Right lobe of liver (tissue), 6 donors: ENCODE data around the gene GHR. TPM values are rescaled to one million over a fixed set of nuclear protein-coding genes. Genes with fewer than 3 reads are reported as not detected.

Source experiments
- ATAC-seq, 4 donors: fragments of 200-7000 bp; cut with Tn5 transposase; one replicate each; pipeline ENCODE4 v1.9.1; 2020; ENCODE audit warnings: mild to moderate bottlenecking in 4 of 4, moderate library complexity in 4 of 4
- DNase-seq, 3 donors: peaks; one replicate each; pipeline ENCODE4 v3.0.0-alpha.2; 2020
- H3K27ac ChIP-seq, 3 donors: fragments of 200-600 bp; one replicate each; pipeline ENCODE4 v1.8.0; 2022
- H3K27me3 ChIP-seq, 2 donors: fragments of 200-600 bp; one replicate each; pipeline ENCODE4 v1.8.0; 2022
- H3K36me3 ChIP-seq, 4 donors: fragments of 200-600 bp; sonication (generic) in 1 of 4; one replicate each; pipeline versions ENCODE4 v1.5.1 to v1.8.0; 2017 to 2022; ENCODE audit warnings: control low read depth in 1 of 4
- H3K4me1 ChIP-seq, 4 donors: fragments of 200-600 bp; sonication (generic) in 1 of 4; one replicate each; pipeline versions ENCODE4 v1.5.1 to v1.8.0; 2017 to 2022; ENCODE audit warnings: control low read depth in 1 of 4
- H3K4me3 ChIP-seq, 3 donors: fragments of 200-600 bp; one replicate each; pipeline ENCODE4 v1.8.0; 2022
- H3K9me3 ChIP-seq, 4 donors: fragments of 200-600 bp; sonication (generic) in 1 of 4; one replicate each; pipeline versions ENCODE4 v1.5.1 to v1.8.0; 2017 to 2022; ENCODE audit warnings: control low read depth in 1 of 4
- CTCF ChIP-seq, 4 donors: fragments of 200-600 bp in 3 of 4; fragments of 450-650 bp in 1 of 4; IDR thresholded peaks; one replicate each; pipeline versions ENCODE4 v1.5.1 to v1.8.0; 2016 to 2022; ENCODE audit warnings: antibody characterized with exemption in 4 of 4, mild to moderate bottlenecking in 2 of 4
- POLR2A ChIP-seq: fragments of 450-650 bp; IDR thresholded peaks from one replicate; pipeline ENCODE4 v1.6.1; 2017; ENCODE audit warnings: antibody characterized with exemption, mild to moderate bottlenecking
- WGBS: methylation state at CpG from one replicate; pipeline ENCODE4 v1.1.6; 2018; ENCODE audit warnings: low coverage, low lambda C conversion rate; ENCODE audit not compliant: insufficient coverage; ENCODE audit errors: missing lambda C conversion rate; 5-methylcytosine and 5-hydroxymethylcytosine counted together
- intact Hi-C, 2 donors: fragments of 100-400 bp; cut with DNase I; formaldehyde crosslinking; loops; one replicate each; pipeline versions ENCODE4 v1.11.2 to v1.14.1; 2022
- total RNA-seq, 6 experiments: library from RNA; depleted of rRNA in 2 of 6; stranded (reverse); fragments of >200 nt in 2 of 6; fragmentation: NEBNext Ultra II Directional in 3 of 6; extraction: Animal tissue kit (Norgen Biotek cat#: 25700) in 3 of 6; gene quantifications; one replicate each; pipeline versions ENCODE4 v1.1.0 to v1.2.4, GENCODE V29; 2016 to 2023
- donor health status: DM: no; HTN: yes; CAD: no.
- donor health status: DM: no; HTN: no; CAD: no.
- donor health status: DM: no; HTN: no; CAD: no.
- donor health status: DM: no; HTN: yes; CAD: no.
- donor health status: DM: no; HTN: yes; CAD: no.

Gene GHR
- total RNA-seq, 6 experiments from 2014 or later: 25.9 to 90.7 (median 71.9) TPM

- H3K4me3 ChIP-seq: no peak overlapping the region
- no peaks in the 10 kb centered on the region for H3K27me3 ChIP-seq
- intact Hi-C loops: no loop called here
- no peak overlapping the region for H3K27ac ChIP-seq
- H3K9me3 ChIP-seq: no peaks in the 10 kb centered on the region
- ATAC-seq (no peak), DNase-seq (no peak)
- H3K36me3 ChIP-seq: no peaks in the 10 kb centered on the region
- TF ChIP-seq CTCF (IDR thresholded peaks at IDR 0.05) (no peak), POLR2A (no peak)
- H3K4me1 ChIP-seq: no peaks in the 10 kb centered on the region
These were observed 325.8 kb downstream of the GHR start for GRCh38 chr5:42749020-42749419.

- Histone ChIP-seq H3K4me1 (no peaks in the 10 kb centered on the region), H3K9me3 (no peaks in the 10 kb centered on the region), H3K4me3 (no peak overlapping the region), H3K27me3 (no peaks in the 10 kb centered on the region), H3K27ac (no peak overlapping the region), H3K36me3 (no peaks in the 10 kb centered on the region)
- 90% methylated on average over 5 of the region's 5 CpGs for WGBS
- no peak for ATAC-seq
- no peak for TF ChIP-seq CTCF (IDR thresholded peaks at IDR 0.05)
- TF ChIP-seq POLR2A: no peak
- DNase-seq: no peak
- intact Hi-C loops: no loop called here
These were observed 327.3 kb downstream of the GHR start for GRCh38 chr5:42750507-42750906.

GRCh38 chr5:42751044-42751443, 327.8 kb downstream of the GHR start:
- DNase-seq: no peak
- intact Hi-C loops: no loop called here
- WGBS: 65% methylated on average over 5 of the region's 5 CpGs
- Histone ChIP-seq H3K4me3 (no peak overlapping the region), H3K9me3 (no peaks in the 10 kb centered on the region), H3K27ac (no peak overlapping the region), H3K27me3 (no peaks in the 10 kb centered on the region), H3K36me3 (no peaks in the 10 kb centered on the region), H3K4me1 (no peaks in the 10 kb centered on the region)
- no peak for ATAC-seq
- TF ChIP-seq CTCF (IDR thresholded peaks at IDR 0.05) (no peak), POLR2A (no peak)

GRCh38 chr5:42753099-42753498, 329.9 kb downstream of the GHR start:
- Histone ChIP-seq H3K36me3 (no peaks in the 10 kb centered on the region), H3K27ac (no peak overlapping the region), H3K27me3 (no peaks in the 10 kb centered on the region), H3K4me3 (no peak overlapping the region), H3K4me1 (no peaks in the 10 kb centered on the region), H3K9me3 (no peaks in the 10 kb centered on the region)
- DNase-seq: no peak
- intact Hi-C loops: no loop called here
- TF ChIP-seq CTCF (IDR thresholded peaks at IDR 0.05) (no peak), POLR2A (no peak)
- WGBS: 96% methylated on average over 3 of the region's 3 CpGs
- no peak for ATAC-seq
